ENCODE results near the gene HOMER1. TPM values are rescaled to one million over a fixed set of nuclear protein-coding genes. Genes with fewer than 3 reads are reported as not detected.

HOMER1 gene
- total RNA-seq, 1 donor from 2014 or later: 7.4 TPM

GRCh38 chr5:79546782-79547428 lies 33.0 kb upstream of the HOMER1 start:
- no peak overlapping the region for H3K27ac ChIP-seq
- peaks cover 5% of the 10 kb centered on the region for H3K4me1 ChIP-seq
- H3K36me3 ChIP-seq: no peaks in the 10 kb centered on the region
- TF ChIP-seq CTCF (IDR thresholded peaks at IDR 0.05): no peak
- no peak overlapping the region for H3K4me3 ChIP-seq
- intact Hi-C loops (cut with DNase I): no loop called here
- no peaks in the 10 kb centered on the region for H3K27me3 ChIP-seq
- DNase-seq: no peak
- no peak for ATAC-seq
- no peaks in the 10 kb centered on the region for H3K9me3 ChIP-seq

GRCh38 chr5:79544131-79544530 lies 30.2 kb upstream of the HOMER1 start:
- TF ChIP-seq CTCF (IDR thresholded peaks at IDR 0.05): no peak
- Histone ChIP-seq H3K27ac (no peak overlapping the region), H3K27me3 (no peaks in the 10 kb centered on the region), H3K36me3 (no peaks in the 10 kb centered on the region), H3K4me1 (peaks cover 5% of the 10 kb centered on the region), H3K9me3 (no peaks in the 10 kb centered on the region), H3K4me3 (no peak overlapping the region)
- DNase-seq (no peak), ATAC-seq (no peak)
- intact Hi-C loops (cut with DNase I): no loop called here

GRCh38 chr5:79540939-79541338 lies 27.0 kb upstream of the HOMER1 start:
- Histone ChIP-seq H3K27me3 (no peaks in the 10 kb centered on the region), H3K27ac (no peak overlapping the region), H3K36me3 (no peaks in the 10 kb centered on the region), H3K9me3 (no peaks in the 10 kb centered on the region), H3K4me1 (no peaks in the 10 kb centered on the region), H3K4me3 (no peak overlapping the region)
- ATAC-seq (no peak), DNase-seq (no peak)
- no peak for TF ChIP-seq CTCF (IDR thresholded peaks at IDR 0.05)
- intact Hi-C loops (cut with DNase I): no loop called here

- no peak overlapping the region for H3K27ac ChIP-seq
- H3K27me3 ChIP-seq: no peaks in the 10 kb centered on the region
- H3K4me1 ChIP-seq: no peaks in the 10 kb centered on the region
- TF ChIP-seq CTCF (IDR thresholded peaks at IDR 0.05): no peak
- no peak for ATAC-seq
- intact Hi-C loops (cut with DNase I): no loop called here
- H3K4me3 ChIP-seq: no peak overlapping the region
- no peak for DNase-seq
- H3K9me3 ChIP-seq: no peaks in the 10 kb centered on the region
- no peaks in the 10 kb centered on the region for H3K36me3 ChIP-seq
Measured at GRCh38 chr5:79536193-79536906, 22.4 kb upstream of the HOMER1 start.

- Histone ChIP-seq H3K4me1 (no peaks in the 10 kb centered on the region), H3K4me3 (no peak overlapping the region), H3K36me3 (no peaks in the 10 kb centered on the region), H3K9me3 (no peaks in the 10 kb centered on the region), H3K27ac (no peak overlapping the region), H3K27me3 (no peaks in the 10 kb centered on the region)
- no peak for TF ChIP-seq CTCF (IDR thresholded peaks at IDR 0.05)
- intact Hi-C loops (cut with DNase I): no loop called here
- ATAC-seq (no peak), DNase-seq (no peak)
Measured at GRCh38 chr5:79535477-79536192, 21.7 kb upstream of the HOMER1 start.
